ENCODE results near the gene GRIP2.

- TF ChIP-seq CTCF (IDR thresholded peaks at IDR 0.05; ENCODE audit: low read length) (no peak), EZH2 (IDR thresholded peaks at IDR 0.05; ENCODE audit: borderline replicate concordance, low read length) (no peak)
These were observed 29.4 kb upstream of the GRIP2 start for GRCh38 chr3:14569474-14570000.

All from OCI-LY1 (cell line).